Measurements from ENCODE around the gene FHDC1. TPM values are rescaled to one million over a fixed set of nuclear protein-coding genes. Genes with fewer than 3 reads are reported as not detected.

FHDC1 gene
- total and polyA plus RNA-seq, 10 of the 15 experiments (the other 5 are each of a cell fraction or from before 2014, with no cell fraction given): 0.04 to 0.12 (median 0.06) TPM; not detected in 3

GRCh38 chr4:152944666-152945320 is 8.7 kb downstream of the FHDC1 start:
- Histone ChIP-seq H3K9me3 (replicated peaks; ENCODE audit: control insufficient read depth, insufficient read depth, low read length) (no peaks in the 10 kb centered on the region), H3K36me3 (ENCODE audit: control insufficient read depth in 2 of 2, insufficient read depth in 2 of 2, low read length in 1 of 2) (no peaks in the 10 kb centered on the region), H3K79me2 (ENCODE audit: control insufficient read depth, insufficient read depth, low read length) (no peaks in the 10 kb centered on the region), H3K4me3 (no peak overlapping the region), H3K27ac (ENCODE audit: control insufficient read depth, insufficient read depth) (no peak overlapping the region), H3K27me3 (replicated peaks in 1 of 2; ENCODE audit: control insufficient read depth in 2 of 2, insufficient read depth in 2 of 2, low read length in 1 of 2) (peaks cover 0 to 1% of the 10 kb centered on the region in 2 experiments; a peak in 2 of 4 replicates), H3K4me2 (ENCODE audit: control insufficient read depth, insufficient read depth) (no peak overlapping the region), H4K20me1 (ENCODE audit: control insufficient read depth, insufficient read depth) (no peaks in the 10 kb centered on the region), H2AFZ (ENCODE audit: control insufficient read depth, low read depth, low read length) (no peak overlapping the region), H3K9ac (ENCODE audit: control insufficient read depth, insufficient read depth, low read length) (no peak overlapping the region), H3K4me1 (ENCODE audit: control insufficient read depth, insufficient read depth, low read length) (no peaks in the 10 kb centered on the region)
- ATAC-seq: no peak
- ChIA-PET CTCF (no interaction called here), SMC1A (ENCODE audit: uncharacterized antibody, unreplicated experiment) (interaction anchor here (0.6 to 2.5 kb wide), 4 partner anchors 12 to 220 kb away, joined by 3 to 9 read pairs (median 3); no protein-coding TSS in a partner anchor), POLR2A (no interaction called here), RAD21 (ENCODE audit: unreplicated experiment) (no interaction called here)
- no TSS peak for BruUV-seq (replicated peaks)
- intact Hi-C loops (cut with micrococcal nuclease; ENCODE audit: unreplicated experiment): no loop called here
- FAIRE-seq: no peak
- no peak for DNase-seq (ENCODE audit: low read depth, low spot score)
- 63% methylated on average over 4 of the region's 4 CpGs for WGBS (ENCODE audit: insufficient coverage, insufficient replicate concordance, low lambda C conversion rate, missing lambda C conversion rate)
- TF ChIP-seq PML (IDR thresholded peaks at IDR 0.05; ENCODE audit: low read length) (no peak), JUND (IDR thresholded peaks at IDR 0.05; ENCODE audit: low read depth, low read length) (no peak), MEF2A (IDR thresholded peaks at IDR 0.05; ENCODE audit: insufficient read depth, low read depth, low read length) (no peak), ATF2 (IDR thresholded peaks at IDR 0.05; ENCODE audit: low read length) (no peak)
- in situ Hi-C loops (cut with MboI): no loop called here

GRCh38 chr4:152945639-152946038 is 9.5 kb downstream of the FHDC1 start:
- H3K79me2 ChIP-seq (ENCODE audit: control insufficient read depth, insufficient read depth, low read length): no peaks in the 10 kb centered on the region
- no peaks in the 10 kb centered on the region for H3K4me1 ChIP-seq (ENCODE audit: control insufficient read depth, insufficient read depth, low read length)
- H3K9me3 ChIP-seq (replicated peaks; ENCODE audit: control insufficient read depth, insufficient read depth, low read length): no peaks in the 10 kb centered on the region
- in situ Hi-C loops (cut with MboI) (no loop called here), intact Hi-C loops (cut with micrococcal nuclease; ENCODE audit: unreplicated experiment) (no loop called here)
- no peaks in the 10 kb centered on the region for H4K20me1 ChIP-seq (ENCODE audit: control insufficient read depth, insufficient read depth)
- DNase-seq (ENCODE audit: low read depth, low spot score): no peak
- no peaks in the 10 kb centered on the region; a peak in 1 of 4 replicates for H3K27me3 ChIP-seq (replicated peaks in 1 of 2; ENCODE audit: control insufficient read depth in 2 of 2, insufficient read depth in 2 of 2, low read length in 1 of 2)
- CTCF ChIA-PET: no interaction called here
- no peak overlapping the region for H3K9ac ChIP-seq (ENCODE audit: control insufficient read depth, insufficient read depth, low read length)
- WGBS (ENCODE audit: insufficient coverage, insufficient replicate concordance, low lambda C conversion rate, missing lambda C conversion rate): 58% methylated on average over 9 of the region's 9 CpGs
- H3K27ac ChIP-seq (ENCODE audit: control insufficient read depth, insufficient read depth): no peak overlapping the region
- no peak overlapping the region for H2AFZ ChIP-seq (ENCODE audit: control insufficient read depth, low read depth, low read length)
- H3K4me3 ChIP-seq: no peak overlapping the region
- H3K36me3 ChIP-seq (ENCODE audit: control insufficient read depth in 2 of 2, insufficient read depth in 2 of 2, low read length in 1 of 2): no peaks in the 10 kb centered on the region
- SMC1A ChIA-PET (ENCODE audit: uncharacterized antibody, unreplicated experiment): interaction anchor here (2.5 kb wide), 1 partner anchor 96 kb away, joined by 9 read pairs; no protein-coding TSS in a partner anchor
- ATAC-seq: peak; percentile 89
- no peak overlapping the region for H3K4me2 ChIP-seq (ENCODE audit: control insufficient read depth, insufficient read depth)
- POLR2A ChIA-PET: no interaction called here
- BruUV-seq (replicated peaks): no TSS peak
- RAD21 ChIA-PET (ENCODE audit: unreplicated experiment): no interaction called here
- FAIRE-seq: no peak
- TF ChIP-seq CBX5 (IDR thresholded peaks at IDR 0.05; ENCODE audit: low read depth) (no peak), SPI1 (IDR thresholded peaks at IDR 0.05; ENCODE audit: borderline replicate concordance, insufficient read depth, low read depth, low read length) (peak; percentile 88; the same call in 1 of the 2 replicates), HDGF (IDR thresholded peaks at IDR 0.05) (no peak), IKZF2 (IDR thresholded peaks at IDR 0.05) (peak; percentile 49 to 51; a peak in 3 of 4 replicates), TBL1XR1 (IDR thresholded peaks at IDR 0.05; ENCODE audit: low read depth, low read length) (no peak), DPF2 (IDR thresholded peaks at IDR 0.05) (peak; percentile 39; the same call in 1 of the 2 replicates), SP1 (IDR thresholded peaks at IDR 0.05; ENCODE audit: low read depth, low read length) (no peak), EP300 (IDR thresholded peaks at IDR 0.05; ENCODE audit: borderline replicate concordance in 1 of 2, control insufficient read depth in 1 of 2, low read depth in 2 of 2, low read length in 2 of 2) (0 out of 4 replicates have a peak, but pooled peaks of 1 of the 2 experiments have one; percentile 24)
- TF ChIP-seq, protein P1, sequence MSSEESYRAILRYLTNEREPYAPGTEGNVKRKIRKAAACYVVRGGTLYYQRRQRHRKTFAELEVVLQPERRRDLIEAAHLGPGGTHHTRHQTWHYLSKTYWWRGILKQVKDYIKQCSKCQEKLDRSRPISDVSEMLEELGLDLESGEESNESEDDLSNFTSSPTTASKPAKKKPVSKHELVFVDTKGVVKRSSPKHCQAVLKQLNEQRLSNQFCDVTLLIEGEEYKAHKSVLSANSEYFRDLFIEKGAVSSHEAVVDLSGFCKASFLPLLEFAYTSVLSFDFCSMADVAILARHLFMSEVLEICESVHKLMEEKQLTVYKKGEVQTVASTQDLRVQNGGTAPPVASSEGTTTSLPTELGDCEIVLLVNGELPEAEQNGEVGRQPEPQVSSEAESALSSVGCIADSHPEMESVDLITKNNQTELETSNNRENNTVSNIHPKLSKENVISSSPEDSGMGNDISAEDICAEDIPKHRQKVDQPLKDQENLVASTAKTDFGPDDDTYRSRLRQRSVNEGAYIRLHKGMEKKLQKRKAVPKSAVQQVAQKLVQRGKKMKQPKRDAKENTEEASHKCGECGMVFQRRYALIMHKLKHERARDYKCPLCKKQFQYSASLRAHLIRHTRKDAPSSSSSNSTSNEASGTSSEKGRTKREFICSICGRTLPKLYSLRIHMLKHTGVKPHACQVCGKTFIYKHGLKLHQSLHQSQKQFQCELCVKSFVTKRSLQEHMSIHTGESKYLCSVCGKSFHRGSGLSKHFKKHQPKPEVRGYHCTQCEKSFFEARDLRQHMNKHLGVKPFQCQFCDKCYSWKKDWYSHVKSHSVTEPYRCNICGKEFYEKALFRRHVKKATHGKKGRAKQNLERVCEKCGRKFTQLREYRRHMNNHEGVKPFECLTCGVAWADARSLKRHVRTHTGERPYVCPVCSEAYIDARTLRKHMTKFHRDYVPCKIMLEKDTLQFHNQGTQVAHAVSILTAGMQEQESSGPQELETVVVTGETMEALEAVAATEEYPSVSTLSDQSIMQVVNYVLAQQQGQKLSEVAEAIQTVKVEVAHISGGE (CRISPR knock-in tag; IDR thresholded peaks at IDR 0.05): peak; percentile 40; the same call in 1 of the 2 replicates
